Activated CD8-positive, alpha-beta T cell treated with anti-CD3 and anti-CD28 coated beads for 36 hours (primary cell): ENCODE data around the gene CXADR. TPM values are rescaled to one million over a fixed set of nuclear protein-coding genes. Genes with fewer than 3 reads are reported as not detected.

Source experiments
- ATAC-seq: fragments of 200-7000 bp; cut with Tn5 transposase; one replicate; pipeline ENCODE4 v1.10.0; 2021; ENCODE audit warnings: mild to moderate bottlenecking, moderate library complexity
- CTCF ChIA-PET: fragments of 350-600 bp; sonication (Branson Sonifier 250); formaldehyde crosslinking; loops from one replicate; lab custom pipeline; 2021; ENCODE audit warnings: antibody characterized with exemption; lab: Charles Lee
- POLR2A ChIA-PET: fragments of 350-600 bp; sonication (Branson Sonifier 250); formaldehyde crosslinking; loops from one replicate; lab custom pipeline; 2021; ENCODE audit warnings: antibody characterized with exemption; lab: Charles Lee
- DNase-seq: peaks from one replicate; pipeline ENCODE4 v3.0.0-alpha.2; 2020
- H3K27ac Mint-ChIP-seq: one replicate; pipeline ENCODE4 v1.8.0; 2021; ENCODE audit warnings: mild to moderate bottlenecking, mixed read lengths
- H3K27me3 Mint-ChIP-seq: one replicate; pipeline ENCODE4 v1.8.0; 2021; ENCODE audit warnings: mixed read lengths
- H3K36me3 Mint-ChIP-seq: one replicate; pipeline ENCODE4 v1.8.0; 2021; ENCODE audit warnings: low read depth, mixed read lengths
- H3K4me1 Mint-ChIP-seq: one replicate; pipeline ENCODE4 v1.8.0; 2021; ENCODE audit warnings: low read depth, mixed read lengths
- H3K4me3 Mint-ChIP-seq: one replicate; pipeline ENCODE4 v1.8.0; 2021; ENCODE audit warnings: mild to moderate bottlenecking, moderate library complexity, mixed read lengths
- H3K9me3 Mint-ChIP-seq: one replicate; pipeline ENCODE4 v1.8.0; 2021; ENCODE audit warnings: mixed read lengths
- CTCF ChIP-seq: fragments of 200-600 bp; IDR thresholded peaks from one replicate; pipeline ENCODE4 v1.8.0; 2022; ENCODE audit warnings: antibody characterized with exemption, mild to moderate bottlenecking
- intact Hi-C: fragments of 100-400 bp; cut with micrococcal nuclease; formaldehyde crosslinking; loops from one replicate; pipeline ENCODE4 v1.10.0; 2022
- total RNA-seq, 2 experiments: library from RNA; stranded (reverse); gene quantifications; one replicate each; pipeline ENCODE4 v1.2.3, GENCODE V29; 2021

CXADR gene
- total RNA-seq, 2 experiments from 2014 or later: 0.20 to 0.29 TPM

- peak overlapping the region; percentile 95 for H3K27ac Mint-ChIP-seq
- H3K4me3 Mint-ChIP-seq: peak overlapping the region; percentile 83
- no peak for TF ChIP-seq CTCF
- POLR2A ChIA-PET: interaction anchor here (0.7 to 1.6 kb wide), 8 partner anchors 9 to 208 kb away, joined by 3 to 8 read pairs (median 3); partner anchors contain the start of genes C21orf91 and CXADR
- CTCF ChIA-PET: interaction anchor here (0.7 to 1.5 kb wide), 6 partner anchors 9 to 226 kb away, joined by 3 to 4 read pairs (median 3); no protein-coding TSS in a partner anchor
- intact Hi-C loops: loop anchor here (10.0 kb wide), 1 partner anchor 173 kb away; no protein-coding TSS in a partner anchor
- H3K27me3 Mint-ChIP-seq: no peaks in the 10 kb centered on the region
- peaks cover 32% of the 10 kb centered on the region for H3K4me1 Mint-ChIP-seq
- H3K36me3 Mint-ChIP-seq: peaks cover 44% of the 10 kb centered on the region
- no peaks in the 10 kb centered on the region for H3K9me3 Mint-ChIP-seq
- DNase-seq (peak; percentile 92), ATAC-seq (peak; percentile 64)
These were observed 98.7 kb downstream of the CXADR start for GRCh38 chr21:17611414-17612022.

GRCh38 chr21:17612023-17612564 lies 99.3 kb downstream of the CXADR start:
- POLR2A ChIA-PET: interaction anchor here (0.8 to 1.6 kb wide), 6 partner anchors 9 to 207 kb away, joined by 3 to 8 read pairs (median 3); partner anchors contain the start of genes C21orf91 and CXADR
- intact Hi-C loops: loop anchor here (10.0 kb wide), 1 partner anchor 173 kb away; no protein-coding TSS in a partner anchor
- CTCF ChIA-PET: interaction anchor here (1.0 to 1.2 kb wide), 4 partner anchors 9 to 26 kb away, joined by 3 to 4 read pairs (median 3); no protein-coding TSS in a partner anchor
- no peaks in the 10 kb centered on the region for H3K27me3 Mint-ChIP-seq
- peaks cover 43% of the 10 kb centered on the region for H3K36me3 Mint-ChIP-seq
- H3K4me1 Mint-ChIP-seq: peaks cover 38% of the 10 kb centered on the region
- H3K9me3 Mint-ChIP-seq: no peaks in the 10 kb centered on the region
- ATAC-seq: peak; percentile 0
- TF ChIP-seq CTCF: no peak
- peak; percentile 32 for DNase-seq
- peak overlapping the region; percentile 83 for H3K4me3 Mint-ChIP-seq
- H3K27ac Mint-ChIP-seq: peak overlapping the region; percentile 95

- ATAC-seq (peak; percentile 89), DNase-seq (peak; percentile 79)
- Mint-ChIP-seq H3K9me3 (no peaks in the 10 kb centered on the region), H3K4me3 (peak within 1 kb of the TSS; percentile 83), H3K27ac (peak within 1 kb of the TSS; percentile 95), H3K36me3 (peaks cover 38% of the 10 kb centered on the region), H3K27me3 (no peaks in the 10 kb centered on the region), H3K4me1 (peaks cover 34% of the 10 kb centered on the region)
- no peak for TF ChIP-seq CTCF
- ChIA-PET CTCF (interaction anchor here (1.2 kb wide), 1 partner anchor 10 kb away, joined by 3 read pairs; no protein-coding TSS in a partner anchor), POLR2A (interaction anchor here (0.8 to 1.6 kb wide), 5 partner anchors 8 to 206 kb away, joined by 3 to 8 read pairs (median 3); partner anchors contain the start of genes C21orf91 and CXADR)
- intact Hi-C loops: loop anchor here (10.0 kb wide), 1 partner anchor 172 kb away; no protein-coding TSS in a partner anchor
These were observed 99.9 kb downstream of the CXADR start, which contains the start of gene BTG3 for GRCh38 chr21:17612565-17613241. TSS of gene BTG3 (minus strand) at chr21:17612901. CDS start at chr21:17609144, 3,757 bp downstream.

- no peaks in the 10 kb centered on the region for H3K27me3 Mint-ChIP-seq
- TF ChIP-seq CTCF: no peak
- ATAC-seq: no peak
- peak overlapping the region; percentile 23 for H3K27ac Mint-ChIP-seq
- no peak for DNase-seq
- ChIA-PET CTCF (no interaction called here), POLR2A (no interaction called here)
- intact Hi-C loops: loop anchor here (10.0 kb wide), 1 partner anchor 172 kb away; no protein-coding TSS in a partner anchor
- H3K4me3 Mint-ChIP-seq: peak overlapping the region; percentile 63
- peaks cover 33% of the 10 kb centered on the region for H3K36me3 Mint-ChIP-seq
- no peaks in the 10 kb centered on the region for H3K9me3 Mint-ChIP-seq
- H3K4me1 Mint-ChIP-seq: peaks cover 29% of the 10 kb centered on the region
These were observed 100.4 kb downstream of the CXADR start for GRCh38 chr21:17613242-17613676.
